ENCODE results near the gene CCL25. TPM values are rescaled to one million over a fixed set of nuclear protein-coding genes. Genes with fewer than 3 reads are reported as not detected.

CCL25 gene
- total and polyA plus RNA-seq, 2 of the 13 experiments (the other 11 are each of a cell fraction or from before 2014, with no cell fraction given): not detected

DNA sequence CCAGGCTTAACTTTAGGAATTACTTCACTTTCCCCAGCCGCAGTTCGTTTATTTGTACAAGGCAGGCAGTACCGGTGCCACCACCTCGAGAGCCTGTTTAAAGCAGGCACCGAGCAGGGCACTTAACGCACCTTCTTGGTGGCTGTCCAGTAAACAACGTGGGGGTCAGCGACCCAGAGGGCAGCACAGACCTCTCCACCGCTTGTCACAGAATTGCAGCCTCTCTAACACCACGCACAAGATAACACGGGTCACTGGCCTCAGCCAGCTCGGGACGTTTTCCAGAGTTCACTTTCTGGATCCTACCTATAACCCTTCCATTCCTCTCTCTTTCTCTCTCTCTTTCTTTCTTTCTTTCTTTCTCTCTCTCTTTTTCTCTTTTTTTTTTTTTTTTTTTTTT, 30.3 kb upstream of the CCL25 start (continued):
- TF ChIP-seq ZNF33A (CRISPR knock-in tag; IDR thresholded peaks at IDR 0.05; ENCODE audit: borderline replicate concordance): no peak
- TF ChIP-seq ZSCAN20 (CRISPR knock-in tag; IDR thresholded peaks at IDR 0.05; ENCODE audit: borderline replicate concordance): no peak
- TF ChIP-seq, protein P1, sequence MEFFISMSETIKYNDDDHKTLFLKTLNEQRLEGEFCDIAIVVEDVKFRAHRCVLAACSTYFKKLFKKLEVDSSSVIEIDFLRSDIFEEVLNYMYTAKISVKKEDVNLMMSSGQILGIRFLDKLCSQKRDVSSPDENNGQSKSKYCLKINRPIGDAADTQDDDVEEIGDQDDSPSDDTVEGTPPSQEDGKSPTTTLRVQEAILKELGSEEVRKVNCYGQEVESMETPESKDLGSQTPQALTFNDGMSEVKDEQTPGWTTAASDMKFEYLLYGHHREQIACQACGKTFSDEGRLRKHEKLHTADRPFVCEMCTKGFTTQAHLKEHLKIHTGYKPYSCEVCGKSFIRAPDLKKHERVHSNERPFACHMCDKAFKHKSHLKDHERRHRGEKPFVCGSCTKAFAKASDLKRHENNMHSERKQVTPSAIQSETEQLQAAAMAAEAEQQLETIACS (CRISPR knock-in tag; IDR thresholded peaks at IDR 0.05): no peak
- no peak for TF ChIP-seq FOSL1 (CRISPR knock-in tag; IDR thresholded peaks at IDR 0.05; ENCODE audit: borderline replicate concordance)
- no peak for TF ChIP-seq FOXA1 (IDR thresholded peaks at IDR 0.05)
- TF ChIP-seq FOXA1 (CRISPR knock-in tag; IDR thresholded peaks at IDR 0.05): peak; percentile 49; the same call in 1 of the 2 replicates
- TF ChIP-seq, protein P2, sequence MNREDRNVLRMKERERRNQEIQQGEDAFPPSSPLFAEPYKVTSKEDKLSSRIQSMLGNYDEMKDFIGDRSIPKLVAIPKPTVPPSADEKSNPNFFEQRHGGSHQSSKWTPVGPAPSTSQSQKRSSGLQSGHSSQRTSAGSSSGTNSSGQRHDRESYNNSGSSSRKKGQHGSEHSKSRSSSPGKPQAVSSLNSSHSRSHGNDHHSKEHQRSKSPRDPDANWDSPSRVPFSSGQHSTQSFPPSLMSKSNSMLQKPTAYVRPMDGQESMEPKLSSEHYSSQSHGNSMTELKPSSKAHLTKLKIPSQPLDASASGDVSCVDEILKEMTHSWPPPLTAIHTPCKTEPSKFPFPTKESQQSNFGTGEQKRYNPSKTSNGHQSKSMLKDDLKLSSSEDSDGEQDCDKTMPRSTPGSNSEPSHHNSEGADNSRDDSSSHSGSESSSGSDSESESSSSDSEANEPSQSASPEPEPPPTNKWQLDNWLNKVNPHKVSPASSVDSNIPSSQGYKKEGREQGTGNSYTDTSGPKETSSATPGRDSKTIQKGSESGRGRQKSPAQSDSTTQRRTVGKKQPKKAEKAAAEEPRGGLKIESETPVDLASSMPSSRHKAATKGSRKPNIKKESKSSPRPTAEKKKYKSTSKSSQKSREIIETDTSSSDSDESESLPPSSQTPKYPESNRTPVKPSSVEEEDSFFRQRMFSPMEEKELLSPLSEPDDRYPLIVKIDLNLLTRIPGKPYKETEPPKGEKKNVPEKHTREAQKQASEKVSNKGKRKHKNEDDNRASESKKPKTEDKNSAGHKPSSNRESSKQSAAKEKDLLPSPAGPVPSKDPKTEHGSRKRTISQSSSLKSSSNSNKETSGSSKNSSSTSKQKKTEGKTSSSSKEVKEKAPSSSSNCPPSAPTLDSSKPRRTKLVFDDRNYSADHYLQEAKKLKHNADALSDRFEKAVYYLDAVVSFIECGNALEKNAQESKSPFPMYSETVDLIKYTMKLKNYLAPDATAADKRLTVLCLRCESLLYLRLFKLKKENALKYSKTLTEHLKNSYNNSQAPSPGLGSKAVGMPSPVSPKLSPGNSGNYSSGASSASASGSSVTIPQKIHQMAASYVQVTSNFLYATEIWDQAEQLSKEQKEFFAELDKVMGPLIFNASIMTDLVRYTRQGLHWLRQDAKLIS (CRISPR knock-in tag; IDR thresholded peaks at IDR 0.05): no peak
- TF ChIP-seq FOXO1 (CRISPR knock-in tag; IDR thresholded peaks at IDR 0.05): peak; percentile 46; the same call in 1 of the 2 replicates
- no peak for TF ChIP-seq SRSF4 (IDR thresholded peaks at IDR 0.05; ENCODE audit: low read depth, low read length, poor library complexity, severe bottlenecking)
- TF ChIP-seq ZNF460 (CRISPR knock-in tag; IDR thresholded peaks at IDR 0.05; ENCODE audit: borderline replicate concordance): no peak
- TF ChIP-seq ZNF546 (CRISPR knock-in tag; conservative IDR thresholded peaks at IDR 0.05): no peak
- TF ChIP-seq RXRA (CRISPR knock-in tag; IDR thresholded peaks at IDR 0.05): peak; percentile 74
- no peak for TF ChIP-seq DMAP1 (CRISPR knock-in tag; IDR thresholded peaks at IDR 0.05)
- TF ChIP-seq ZBTB7A (CRISPR knock-in tag; IDR thresholded peaks at IDR 0.05): no peak
- 0 out of 2 replicates have a peak, but pooled peaks have one; percentile 13 for TF ChIP-seq NR2F6 (IDR thresholded peaks at IDR 0.05)
- TF ChIP-seq NR2F6 (CRISPR knock-in tag; IDR thresholded peaks at IDR 0.05): peak; percentile 34; the same call in 1 of the 2 replicates
- no peak for TF ChIP-seq ESRRA (CRISPR knock-in tag; IDR thresholded peaks at IDR 0.05; ENCODE audit: low read depth)
- no peak for TF ChIP-seq SYNCRIP (IDR thresholded peaks at IDR 0.05; ENCODE audit: insufficient read depth, low read depth, low read length)
- TF ChIP-seq ZNF3 (CRISPR knock-in tag; IDR thresholded peaks at IDR 0.05): no peak
- no peak for TF ChIP-seq SMAD1 (CRISPR knock-in tag; IDR thresholded peaks at IDR 0.05; ENCODE audit: borderline replicate concordance, low read depth)
- no peak for TF ChIP-seq REPIN1 (CRISPR knock-in tag; IDR thresholded peaks at IDR 0.05; ENCODE audit: borderline replicate concordance, low read depth)
- TF ChIP-seq SRY (CRISPR knock-in tag; IDR thresholded peaks at IDR 0.05): no peak
- TF ChIP-seq ZMYM3 (CRISPR knock-in tag; IDR thresholded peaks at IDR 0.05): peak; percentile 35; the same call in 1 of the 2 replicates
- peak; percentile 52; the same call in 1 of the 2 replicates for TF ChIP-seq RXRB (CRISPR knock-in tag; IDR thresholded peaks at IDR 0.05; ENCODE audit: borderline replicate concordance)
- no peak for TF ChIP-seq ZNF17 (CRISPR knock-in tag; IDR thresholded peaks at IDR 0.05)
- no peak for TF ChIP-seq POGZ (CRISPR knock-in tag; IDR thresholded peaks at IDR 0.05)

All from HepG2 (cell line).